Mesodermal cell (in vitro differentiated cells): Measurements from ENCODE around the gene RAET1E.
"Not testable (repeated sequence)": the region's sequence is repeated elsewhere in the genome, so short reads cannot be mapped to it uniquely, and the experiment has no call there.

Experiments
- H3K27ac ChIP-seq: 2 replicates; pipeline ENCODE4 v1.7.0; 2013; ENCODE audit warnings: mild to moderate bottlenecking, low read depth, low read length, moderate library complexity; ENCODE audit not compliant: severe bottlenecking
- H3K36me3 ChIP-seq: 2 replicates; pipeline ENCODE4 v1.7.1; 2013; ENCODE audit warnings: mild to moderate bottlenecking, low read length, moderate library complexity; ENCODE audit not compliant: control insufficient read depth, insufficient read depth
- H3K4me1 ChIP-seq: one replicate; pipeline ENCODE4 v1.7.1; 2013; ENCODE audit warnings: mild to moderate bottlenecking, low read length; ENCODE audit not compliant: insufficient read depth, control insufficient read depth, poor library complexity, severe bottlenecking
- H3K4me3 ChIP-seq: 2 replicates; pipeline ENCODE4 v1.7.0; 2013; ENCODE audit warnings: low read length, control low read depth, mild to moderate bottlenecking; ENCODE audit not compliant: insufficient read depth, poor library complexity, severe bottlenecking; ENCODE audit errors: extremely low read depth
- H3K9me3 ChIP-seq: 2 replicates; pipeline ENCODE4 v1.7.1; 2013; ENCODE audit warnings: mild to moderate bottlenecking, low read length, moderate library complexity; ENCODE audit not compliant: control insufficient read depth
- WGBS, 2 experiments: methylation state at CpG; one replicate each; pipeline ENCODE4 v1.1.5; 2013; ENCODE audit warnings: missing lambda C conversion rate in 2 of 2; ENCODE audit not compliant: insufficient coverage in 2 of 2; 5-methylcytosine and 5-hydroxymethylcytosine counted together

Gene RAET1E

GRCh38 chr6:149919126-149919833 is 21.4 kb upstream of the RAET1E start:
- not testable (repeated sequence) for H3K36me3 ChIP-seq, H3K9me3 ChIP-seq, H3K4me3 ChIP-seq, H3K27ac ChIP-seq, H3K4me1 ChIP-seq
- WGBS, 2 experiments = 82% methylated on average over 4 to 6 of the region's 11 CpGs

- Histone ChIP-seq H3K4me1 (no peaks in the 10 kb centered on the region), H3K4me3 (no peak overlapping the region), H3K27ac (no peak overlapping the region), H3K9me3 (no peaks in the 10 kb centered on the region), H3K36me3 (no peaks in the 10 kb centered on the region)
- WGBS, 2 experiments = 63 to 81% methylated on average over 6 of the region's 6 CpGs
Observed at GRCh38 chr6:149918151-149918905, 20.4 kb upstream of the RAET1E start.

GRCh38 chr6:149917679-149918078 is 19.8 kb upstream of the RAET1E start:
- 20 to 89% methylated on average over 1 to 2 of the region's 2 CpGs for WGBS, 2 experiments
- Histone ChIP-seq H3K36me3 (no peaks in the 10 kb centered on the region), H3K4me3 (no peak overlapping the region), H3K9me3 (no peaks in the 10 kb centered on the region), H3K4me1 (no peaks in the 10 kb centered on the region), H3K27ac (no peak overlapping the region)

GRCh38 chr6:149915970-149916865 is 18.3 kb upstream of the RAET1E start:
- no peaks in the 10 kb centered on the region for H3K36me3 ChIP-seq
- H3K27ac ChIP-seq = no peak overlapping the region
- no peak overlapping the region for H3K4me3 ChIP-seq
- no peaks in the 10 kb centered on the region for H3K4me1 ChIP-seq
- WGBS, 2 experiments = 82 to 90% methylated on average over 9 to 10 of the region's 10 CpGs
- no peaks in the 10 kb centered on the region for H3K9me3 ChIP-seq

GRCh38 chr6:149913540-149914240 is 15.8 kb upstream of the RAET1E start:
- H3K9me3 ChIP-seq = peaks cover 4% of the 10 kb centered on the region
- no peak overlapping the region for H3K4me3 ChIP-seq
- no peaks in the 10 kb centered on the region for H3K36me3 ChIP-seq
- 66 to 70% methylated on average over 9 of the region's 9 CpGs for WGBS, 2 experiments
- H3K4me1 ChIP-seq = no peaks in the 10 kb centered on the region
- H3K27ac ChIP-seq = no peak overlapping the region

GRCh38 chr6:149913085-149913484 is 15.2 kb upstream of the RAET1E start:
- no peaks in the 10 kb centered on the region for H3K4me1 ChIP-seq
- H3K9me3 ChIP-seq = peaks cover 10% of the 10 kb centered on the region
- H3K36me3 ChIP-seq = no peaks in the 10 kb centered on the region
- no peak overlapping the region for H3K27ac ChIP-seq
- H3K4me3 ChIP-seq = no peak overlapping the region
- WGBS, 2 experiments = 50 to 69% methylated on average over 1 of the region's 2 CpGs

GRCh38 chr6:149912680-149913079 is 14.8 kb upstream of the RAET1E start:
- 88% methylated on average over 1 of the region's 3 CpGs; no CpG with 5 or more reads in 1 of the 2 experiments for WGBS, 2 experiments
- H3K4me3 ChIP-seq, H3K27ac ChIP-seq, H3K36me3 ChIP-seq, H3K4me1 ChIP-seq: not testable (repeated sequence)
- H3K9me3 ChIP-seq = peaks cover 11% of the 10 kb centered on the region

- no peak overlapping the region for H3K27ac ChIP-seq
- no peaks in the 10 kb centered on the region for H3K4me1 ChIP-seq
- no peaks in the 10 kb centered on the region for H3K36me3 ChIP-seq
- H3K4me3 ChIP-seq = no peak overlapping the region
- H3K9me3 ChIP-seq = peaks cover 11% of the 10 kb centered on the region
- 93 to 95% methylated on average over 20 to 22 of the region's 23 CpGs for WGBS, 2 experiments
Observed at GRCh38 chr6:149910721-149911151, 12.8 kb upstream of the RAET1E start.

- no peak overlapping the region for H3K4me3 ChIP-seq
- H3K9me3 ChIP-seq = peaks cover 11% of the 10 kb centered on the region
- WGBS, 2 experiments = 79 to 81% methylated on average over 6 of the region's 9 CpGs
- H3K27ac ChIP-seq = no peak overlapping the region
- no peaks in the 10 kb centered on the region for H3K4me1 ChIP-seq
- H3K36me3 ChIP-seq = no peaks in the 10 kb centered on the region
Observed at GRCh38 chr6:149909701-149910470, 12.0 kb upstream of the RAET1E start.
